Measurements from ENCODE around the gene STK11IP.
"Not testable (repeated sequence)": the region's sequence is repeated elsewhere in the genome, so short reads cannot be mapped to it uniquely, and the experiment has no call there.

The STK11IP gene

GRCh38 chr2:219634951-219635751 lies 37.5 kb downstream of the STK11IP start:
- DNase-seq: no peak

DNA sequence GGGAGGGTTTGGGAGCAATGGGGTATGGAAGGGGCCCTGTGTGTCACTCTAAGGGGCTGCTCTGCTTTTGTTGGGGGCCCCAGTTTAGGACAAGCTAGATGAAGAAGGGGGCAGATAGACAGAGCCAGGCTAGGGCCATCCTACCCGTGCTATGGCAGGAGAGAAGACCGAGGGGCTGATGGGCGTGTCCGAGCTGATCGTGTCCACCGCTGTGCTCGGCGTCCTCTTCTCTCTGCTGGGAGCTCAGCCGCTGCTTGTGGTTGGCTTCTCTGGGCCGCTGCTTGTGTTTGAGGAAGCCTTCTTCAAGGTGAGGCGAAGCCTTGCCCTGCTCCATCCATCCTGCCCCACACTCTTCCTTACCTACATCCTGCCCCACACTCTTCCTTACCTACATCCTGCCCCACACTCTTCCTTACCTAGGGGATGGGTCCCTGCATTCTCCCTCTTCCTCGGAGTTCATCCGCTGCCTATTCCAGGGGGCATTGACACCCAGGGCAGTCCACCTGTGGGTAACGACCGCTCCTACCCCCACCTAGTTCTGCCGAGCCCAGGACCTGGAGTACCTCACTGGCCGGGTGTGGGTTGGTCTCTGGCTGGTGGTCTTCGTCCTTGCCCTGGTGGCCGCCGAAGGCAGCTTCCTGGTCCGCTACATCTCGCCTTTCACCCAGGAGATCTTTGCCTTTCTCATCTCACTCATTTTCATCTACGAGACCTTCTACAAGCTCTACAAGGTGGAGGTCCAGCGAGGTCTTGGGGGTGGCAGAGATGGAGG lies 38.7 kb downstream of the STK11IP start:
- no peak for DNase-seq

- no peak for DNase-seq
These were observed 39.5 kb downstream of the STK11IP start for GRCh38 chr2:219636941-219637841.

- no peak for DNase-seq
These were observed 40.2 kb downstream of the STK11IP start for GRCh38 chr2:219637842-219638185.

GRCh38 chr2:219638217-219638947 lies 40.7 kb downstream of the STK11IP start:
- DNase-seq: peak; percentile 43

DNA sequence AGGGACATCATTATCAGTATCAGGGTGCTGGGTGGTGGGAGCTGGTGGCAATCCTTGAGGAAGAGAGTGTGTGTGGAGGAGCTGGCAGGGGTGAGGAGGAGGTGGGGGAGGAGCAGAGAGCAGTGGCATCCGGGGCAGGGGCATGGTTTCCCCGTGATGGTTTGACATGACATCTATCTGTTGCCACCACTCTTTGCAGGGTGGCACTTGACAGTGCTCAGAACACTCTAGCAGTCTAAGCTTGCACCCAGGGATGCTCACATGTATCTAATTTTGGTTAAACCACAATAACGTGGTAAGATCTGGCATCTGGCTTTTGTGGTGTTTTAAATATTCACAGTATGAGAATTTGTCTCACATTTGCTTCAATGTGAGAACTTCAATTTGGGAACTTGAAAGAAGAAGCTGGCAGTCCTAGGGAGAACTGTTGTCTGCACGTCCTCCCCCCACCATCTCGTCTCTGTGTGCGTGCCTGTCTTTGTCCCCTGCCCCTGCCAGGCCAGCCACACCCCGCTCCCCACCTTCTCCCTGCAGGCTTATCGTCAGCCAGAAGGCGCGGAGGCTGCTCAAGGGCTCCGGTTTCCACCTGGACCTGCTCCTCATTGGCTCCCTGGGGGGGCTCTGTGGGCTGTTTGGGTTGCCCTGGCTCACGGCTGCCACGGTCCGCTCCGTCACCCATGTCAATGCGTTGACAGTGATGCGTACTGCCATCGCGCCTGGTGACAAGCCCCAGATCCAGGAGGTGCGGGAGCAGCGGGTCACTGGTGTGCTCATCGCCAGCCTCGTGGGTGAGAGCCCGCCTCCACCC lies 41.5 kb downstream of the STK11IP start:
- no peak for DNase-seq

DNA sequence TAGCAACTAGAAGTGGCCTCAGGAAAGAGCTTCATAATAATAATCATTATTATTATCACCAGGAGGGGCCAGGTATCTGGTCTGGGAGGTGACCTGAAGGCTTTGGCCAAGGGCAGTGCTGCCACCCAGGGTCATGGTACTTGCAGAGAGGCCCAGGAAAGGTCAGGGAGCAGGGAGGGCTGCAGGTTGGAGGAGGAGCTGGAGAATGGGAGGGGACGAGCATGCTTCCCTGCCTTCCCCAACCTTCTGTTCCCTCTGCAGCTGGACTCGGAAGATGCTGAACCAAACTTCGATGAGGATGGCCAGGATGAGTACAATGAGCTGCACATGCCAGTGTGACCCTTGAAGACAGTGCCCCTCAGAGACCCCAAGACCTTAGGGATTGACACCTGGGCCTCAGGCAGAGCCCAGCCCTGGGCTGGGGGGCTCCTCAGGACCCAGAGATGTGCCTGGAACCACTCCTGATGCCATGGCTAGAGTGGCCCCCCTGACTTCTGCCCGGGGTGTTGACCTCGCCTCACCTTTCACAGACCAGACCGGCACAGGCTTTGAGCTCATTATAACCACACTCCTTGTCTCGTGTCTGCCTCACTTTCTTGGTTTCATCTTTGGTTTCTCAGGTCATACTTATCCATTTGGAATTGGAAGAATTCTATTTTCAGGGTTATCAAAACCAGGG lies 43.9 kb downstream of the STK11IP start:
- no peak for DNase-seq

DNA sequence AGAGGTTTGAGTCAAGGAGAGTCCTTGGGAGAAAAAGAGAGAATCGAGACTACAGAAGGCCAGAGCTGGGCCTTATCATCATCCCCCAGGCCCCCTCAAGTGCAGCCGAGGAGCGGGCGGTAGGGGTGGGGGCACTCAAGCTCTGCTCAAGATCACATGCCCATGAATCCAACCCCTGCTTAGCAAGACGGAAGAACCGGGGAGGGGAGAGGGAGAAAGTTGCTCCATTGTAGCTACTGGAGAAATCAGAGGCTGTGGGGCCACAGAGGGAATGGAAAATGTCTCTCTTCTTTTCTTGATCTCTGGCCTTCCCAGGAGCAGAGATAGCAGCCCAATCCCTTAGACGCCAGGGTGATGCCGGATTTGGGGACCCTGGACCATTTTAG lies 44.4 kb downstream of the STK11IP start:
- DNase-seq: no peak

DNA sequence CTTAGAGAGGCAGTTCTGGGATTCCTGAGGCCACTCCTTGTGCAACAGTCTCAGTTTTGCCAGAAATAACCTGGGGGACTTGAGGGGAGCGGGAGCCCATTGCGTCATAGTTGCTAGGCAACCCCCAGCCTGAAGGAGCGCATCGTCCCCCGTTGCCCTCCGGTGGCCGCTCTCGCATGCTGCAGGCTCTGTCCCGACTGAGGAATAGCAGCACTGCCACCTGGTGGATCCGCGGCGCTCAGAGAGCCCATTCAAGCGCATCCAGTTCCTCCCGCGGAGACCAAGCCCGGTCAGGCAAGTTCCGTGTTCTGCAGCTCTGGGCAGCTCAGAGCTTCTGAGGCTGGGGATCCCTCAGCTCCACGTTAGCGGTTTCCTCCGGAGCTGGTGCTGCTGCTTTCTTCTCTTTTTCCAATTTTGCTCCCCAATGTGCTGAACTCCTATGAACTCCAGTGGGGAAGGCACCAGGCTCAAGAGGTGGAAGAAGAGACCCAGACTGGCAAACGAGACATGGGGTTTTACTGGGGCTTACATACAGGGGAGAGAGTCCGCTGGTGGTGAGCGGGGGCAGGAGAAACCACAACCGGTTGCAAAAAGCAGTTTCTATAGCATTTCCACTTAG lies 44.9 kb downstream of the STK11IP start:
- DNase-seq: peak; percentile 98

DNA sequence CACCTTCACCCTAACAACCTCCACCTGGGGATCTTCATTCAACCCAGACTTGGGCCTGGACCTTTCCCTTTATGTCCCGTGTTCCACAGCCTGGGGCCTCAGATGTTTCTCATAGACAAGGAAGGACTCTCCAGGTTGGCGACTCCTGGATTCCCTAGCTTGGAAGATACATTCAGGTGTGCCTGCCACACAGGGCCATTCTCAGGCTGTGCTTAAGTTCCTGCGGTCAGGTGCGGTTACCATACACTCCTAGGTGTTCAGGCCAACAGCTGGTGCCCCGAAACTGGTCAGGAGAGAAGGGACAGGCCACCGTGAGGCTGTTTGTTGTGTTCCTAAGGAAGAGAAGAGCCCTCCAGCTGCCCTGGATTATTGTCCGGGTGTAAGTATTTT lies 45.4 kb downstream of the STK11IP start:
- DNase-seq: no peak

DNA sequence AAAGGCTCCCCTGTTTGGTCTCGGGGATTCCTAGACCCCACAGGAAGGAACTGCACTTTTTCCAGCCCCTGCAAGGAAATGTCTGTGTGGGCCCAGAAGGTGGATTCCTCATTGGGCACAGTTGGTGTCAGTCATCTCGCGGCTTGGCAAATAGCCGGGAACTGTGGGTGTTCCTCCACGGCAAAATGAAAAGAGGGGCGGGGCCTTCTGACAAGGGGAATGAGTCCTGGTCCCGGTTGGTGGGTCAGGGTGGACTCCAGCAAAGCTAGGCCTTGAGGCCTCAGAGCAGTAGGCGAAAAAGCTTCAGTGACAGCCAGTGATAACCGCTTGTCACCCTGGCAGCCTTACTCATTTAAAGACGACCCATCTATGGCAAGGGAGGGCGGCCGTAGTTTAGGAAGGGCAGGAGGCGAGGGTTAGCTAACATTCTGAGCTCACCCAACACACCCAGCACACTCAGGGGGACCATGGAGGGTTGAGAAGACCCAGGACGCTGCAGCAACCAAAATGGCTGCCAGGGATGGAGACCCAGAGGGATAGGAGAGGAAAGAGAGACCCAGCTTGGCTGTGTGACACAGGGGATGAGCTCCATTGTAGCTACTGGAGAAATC lies 46.2 kb downstream of the STK11IP start:
- no peak for DNase-seq

- DNase-seq: peak; percentile 66
These were observed 47.3 kb downstream of the STK11IP start for GRCh38 chr2:219644801-219645480.

- DNase-seq: peak; percentile 24
These were observed 48.2 kb downstream of the STK11IP start for GRCh38 chr2:219645631-219646527.

DNA sequence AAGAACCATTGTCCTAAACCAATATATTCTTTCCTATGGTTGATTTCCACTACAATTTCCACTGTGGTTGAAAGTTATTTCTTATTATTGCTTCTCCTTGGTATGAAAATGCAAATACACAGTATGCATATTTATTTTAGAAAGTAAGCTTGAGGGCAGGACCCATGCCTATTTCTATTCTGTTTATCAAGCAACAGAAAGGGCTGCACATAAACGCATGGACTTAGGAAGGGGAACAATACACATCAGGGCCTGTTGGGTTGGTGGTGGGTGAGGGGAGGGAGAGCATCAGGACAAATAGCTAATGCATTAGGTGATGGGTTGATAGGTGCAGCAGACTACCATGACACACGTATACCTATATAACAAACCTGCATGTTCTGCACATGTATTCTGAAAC lies 50.5 kb downstream of the STK11IP start:
- DNase-seq: no peak

GRCh38 chr2:219648963-219649362 lies 51.3 kb downstream of the STK11IP start:
- no peak for DNase-seq

DNA sequence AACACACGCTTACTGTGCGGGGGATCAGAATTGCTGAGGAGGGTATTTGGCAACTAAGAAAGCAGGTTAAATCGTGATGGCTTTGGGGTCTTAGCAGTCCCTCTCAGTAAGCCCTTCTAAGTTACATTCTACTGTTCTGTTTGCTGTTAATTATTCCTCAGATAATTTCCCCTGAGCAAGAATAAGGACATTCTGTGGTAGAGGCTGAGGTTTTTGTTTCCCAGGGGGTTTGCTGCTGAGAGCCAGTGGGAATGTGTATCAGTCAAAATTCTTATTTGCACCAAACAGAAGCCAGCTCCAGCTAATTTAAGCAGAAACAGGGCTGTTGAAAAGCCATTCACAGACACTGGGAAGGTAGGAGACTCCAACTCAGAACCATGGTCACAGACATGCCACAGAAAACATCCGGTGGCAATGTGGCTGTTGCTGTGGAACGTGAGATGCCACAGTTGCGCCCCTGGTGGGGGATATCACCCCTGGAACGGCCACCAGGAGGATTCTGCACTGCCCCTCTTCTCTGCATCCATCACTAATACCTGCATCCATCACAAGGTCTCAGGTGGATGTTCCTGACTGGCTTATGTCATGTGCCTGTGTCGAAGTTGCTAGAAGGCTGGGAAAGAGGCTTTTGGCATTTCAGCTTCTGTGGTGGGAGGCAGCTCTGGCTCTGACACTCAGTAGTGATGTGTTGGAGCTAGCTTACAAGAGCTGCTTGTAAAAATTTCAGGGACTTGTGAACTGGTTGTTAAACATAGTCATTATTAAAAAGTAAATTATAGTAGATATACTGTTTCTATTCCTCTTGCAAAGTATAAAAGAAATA lies 53.0 kb downstream of the STK11IP start:
- no peak for DNase-seq

DNA sequence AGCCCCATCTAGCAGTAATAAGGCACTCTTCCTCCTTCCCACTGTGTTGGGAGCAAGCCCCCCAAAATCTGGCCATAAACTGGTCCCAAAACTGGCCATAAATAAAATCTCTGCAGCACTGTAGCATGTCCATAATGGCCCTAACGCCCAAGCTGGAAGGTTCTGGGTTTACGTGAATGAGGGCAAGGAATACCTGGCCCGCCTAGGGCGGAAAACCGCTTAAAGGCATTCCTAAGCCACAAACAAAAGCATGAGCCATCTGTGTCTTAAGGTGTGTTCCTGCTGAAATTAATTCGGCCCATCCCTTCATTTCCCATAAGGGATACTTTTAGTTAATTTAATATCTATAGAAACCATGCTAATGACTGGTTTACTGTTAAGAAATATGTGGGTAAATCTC lies 54.0 kb downstream of the STK11IP start:
- DNase-seq: not testable (repeated sequence)

DNA sequence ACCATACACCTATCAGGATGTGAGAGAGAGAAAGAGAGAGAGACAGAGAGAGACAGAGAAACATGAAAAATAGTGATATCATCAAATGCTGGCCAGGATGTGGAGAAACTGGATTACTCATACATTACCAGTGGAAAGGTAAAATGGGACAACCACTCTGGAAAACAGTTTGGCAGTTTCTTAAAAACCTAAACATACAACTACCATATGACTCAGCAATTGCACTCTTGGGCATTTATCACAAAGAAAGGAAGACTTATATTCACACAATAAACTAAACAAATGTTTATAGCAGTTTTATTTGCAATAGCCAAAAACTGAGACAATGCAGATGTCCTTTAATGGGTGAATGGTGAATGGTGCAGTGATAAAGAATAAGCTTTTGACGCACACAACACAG lies 58.9 kb downstream of the STK11IP start:
- DNase-seq: no peak

Measured in NCI-H82 (cell line).